Stimulated activated naive CD8-positive, alpha-beta T cell treated with anti-CD3 and anti-CD28 coated beads, Interleukin-15, amount 100 ng/mL, for 72 hours (primary cell): ENCODE results near the gene LTBP1.
"Not testable (repeated sequence)": the region's sequence is repeated elsewhere in the genome, so short reads cannot be mapped to it uniquely, and the experiment has no call there.

Source experiments
- ATAC-seq: fragments of 150-1000 bp; cut with Tn5 transposase; 2 replicates; pipeline ENCODE4 v1.10.0; 2021; ENCODE audit warnings: mild to moderate bottlenecking, moderate library complexity
- DNase-seq, 2 donors: peaks; one replicate each; pipeline ENCODE4 v3.0.0; 2021 to 2022
- H3K27ac Mint-ChIP-seq, 2 donors: one replicate each; pipeline ENCODE4 v1.8.0; 2022; ENCODE audit warnings: mild to moderate bottlenecking in 2 of 2, mixed read lengths in 2 of 2, moderate library complexity in 2 of 2
- H3K27me3 Mint-ChIP-seq: one replicate; pipeline ENCODE4 v1.8.0; 2022; ENCODE audit warnings: mixed read lengths
- H3K4me1 Mint-ChIP-seq: one replicate; pipeline ENCODE4 v1.8.0; 2022; ENCODE audit warnings: mild to moderate bottlenecking, mixed read lengths
- H3K4me3 Mint-ChIP-seq, 2 donors: one replicate each; pipeline ENCODE4 v1.8.0; 2022; ENCODE audit warnings: mild to moderate bottlenecking in 2 of 2, mixed read lengths in 2 of 2, moderate library complexity in 1 of 2
- H3K9me3 Mint-ChIP-seq, 2 donors: one replicate each; pipeline ENCODE4 v1.8.0; 2022; ENCODE audit warnings: mixed read lengths in 2 of 2

LTBP1 gene

GRCh38 chr2:32946314-32947075 lies at the start of gene LTBP1:
Gene LTBP1 (plus strand): TSS chr2:32946953. CDS start chr2:32947325, 372 bp downstream.
- H3K27ac Mint-ChIP-seq, result peak within 1 kb of the TSS in 1 of 2 donors; percentile 54
- DNase-seq (peak; percentile 58 to 62), ATAC-seq (peak; percentile 81)
- H3K4me3 Mint-ChIP-seq, result peak within 1 kb of the TSS; percentile 79 to 84
- H3K9me3 Mint-ChIP-seq, result peaks cover 0 to 4% of the 10 kb centered on the region in 2 donors
- peaks cover 15% of the 10 kb centered on the region for H3K4me1 Mint-ChIP-seq
- H3K27me3 Mint-ChIP-seq, result peaks cover 48% of the 10 kb centered on the region

GRCh38 chr2:32900246-32900973 lies 46.3 kb upstream of the LTBP1 start:
- H3K4me1 Mint-ChIP-seq, result peaks cover 6% of the 10 kb centered on the region
- H3K9me3 Mint-ChIP-seq, result peaks cover 7% of the 10 kb centered on the region in 2 donors
- no peak overlapping the region for H3K4me3 Mint-ChIP-seq
- peak overlapping the region in 1 of 2 donors; percentile 55 for H3K27ac Mint-ChIP-seq
- DNase-seq (no peak), ATAC-seq (no peak)
- H3K27me3 Mint-ChIP-seq, result peaks cover 31% of the 10 kb centered on the region

GRCh38 chr2:32901313-32901712 lies 45.4 kb upstream of the LTBP1 start:
- Mint-ChIP-seq H3K27me3 (peaks cover 31% of the 10 kb centered on the region), H3K27ac (peak overlapping the region in 1 of 2 donors; percentile 22), H3K9me3 (peaks cover 7% of the 10 kb centered on the region in 2 donors), H3K4me3 (no peak overlapping the region), H3K4me1 (no peaks in the 10 kb centered on the region)
- DNase-seq (no peak), ATAC-seq (no peak)

GRCh38 chr2:32902174-32902573 lies 44.6 kb upstream of the LTBP1 start:
- H3K9me3 Mint-ChIP-seq, result peaks cover 4% of the 10 kb centered on the region in 2 donors
- peaks cover 31% of the 10 kb centered on the region for H3K27me3 Mint-ChIP-seq
- H3K27ac Mint-ChIP-seq, result no peak overlapping the region
- no peaks in the 10 kb centered on the region for H3K4me1 Mint-ChIP-seq
- ATAC-seq, result no peak
- DNase-seq, result no peak
- H3K4me3 Mint-ChIP-seq, result no peak overlapping the region

GRCh38 chr2:32902986-32903385 lies 43.8 kb upstream of the LTBP1 start:
- no peak overlapping the region for H3K27ac Mint-ChIP-seq
- no peaks in the 10 kb centered on the region for H3K4me1 Mint-ChIP-seq
- no peak for DNase-seq
- H3K9me3 Mint-ChIP-seq, result no peaks in the 10 kb centered on the region
- no peak overlapping the region for H3K4me3 Mint-ChIP-seq
- no peak for ATAC-seq
- H3K27me3 Mint-ChIP-seq, result peaks cover 31% of the 10 kb centered on the region

- Mint-ChIP-seq H3K27me3 (peaks cover 26% of the 10 kb centered on the region), H3K4me1 (no peaks in the 10 kb centered on the region)
- ATAC-seq, result no peak
Measured at GRCh38 chr2:32904074-32904473, 42.7 kb upstream of the LTBP1 start.

GRCh38 chr2:32904751-32905150 lies 42.0 kb upstream of the LTBP1 start:
- Mint-ChIP-seq H3K4me3 (no peak overlapping the region), H3K27ac (no peak overlapping the region), H3K4me1 (no peaks in the 10 kb centered on the region), H3K27me3 (peaks cover 24% of the 10 kb centered on the region), H3K9me3 (no peaks in the 10 kb centered on the region)
- ATAC-seq, result no peak
- DNase-seq, result no peak

More at GRCh38 chr2:32904074-32904473, 42.7 kb upstream of the LTBP1 start:
- Mint-ChIP-seq H3K9me3 (no peaks in the 10 kb centered on the region), H3K4me3 (no peak overlapping the region), H3K27ac (no peak overlapping the region)
- no peak for DNase-seq

- DNase-seq, result no peak
- no peak for ATAC-seq
- Mint-ChIP-seq H3K4me1 (no peaks in the 10 kb centered on the region), H3K27me3 (peaks cover 21% of the 10 kb centered on the region), H3K9me3 (no peaks in the 10 kb centered on the region), H3K4me3 (no peak overlapping the region), H3K27ac (no peak overlapping the region)
Measured at GRCh38 chr2:32905270-32905669, 41.5 kb upstream of the LTBP1 start.

- Mint-ChIP-seq H3K4me1 (no peaks in the 10 kb centered on the region), H3K4me3 (no peak overlapping the region), H3K9me3 (no peaks in the 10 kb centered on the region), H3K27ac (no peak overlapping the region), H3K27me3 (no peaks in the 10 kb centered on the region)
- no peak for ATAC-seq
- no peak for DNase-seq
Measured at GRCh38 chr2:32910883-32911598, 35.7 kb upstream of the LTBP1 start.

GRCh38 chr2:32915694-32916093 lies 31.1 kb upstream of the LTBP1 start:
- Mint-ChIP-seq H3K27ac (no peak overlapping the region), H3K4me3 (no peak overlapping the region), H3K27me3 (peaks cover 15% of the 10 kb centered on the region), H3K9me3 (no peaks in the 10 kb centered on the region), H3K4me1 (no peaks in the 10 kb centered on the region)
- ATAC-seq (no peak), DNase-seq (no peak)

- ATAC-seq, result no peak
- H3K4me1 Mint-ChIP-seq, result no peaks in the 10 kb centered on the region
- H3K9me3 Mint-ChIP-seq, result no peaks in the 10 kb centered on the region
- H3K27ac Mint-ChIP-seq, result no peak overlapping the region
- DNase-seq, result no peak
- peaks cover 29% of the 10 kb centered on the region for H3K27me3 Mint-ChIP-seq
- no peak overlapping the region for H3K4me3 Mint-ChIP-seq
Measured at GRCh38 chr2:32918774-32919173, 28.0 kb upstream of the LTBP1 start.

- not testable (repeated sequence) for H3K4me3 Mint-ChIP-seq, ATAC-seq, H3K9me3 Mint-ChIP-seq, H3K27ac Mint-ChIP-seq, H3K4me1 Mint-ChIP-seq, DNase-seq
- H3K27me3 Mint-ChIP-seq, result peaks cover 29% of the 10 kb centered on the region
Measured at GRCh38 chr2:32919901-32920300, 26.9 kb upstream of the LTBP1 start.

- not testable (repeated sequence) for H3K9me3 Mint-ChIP-seq, ATAC-seq
Measured at GRCh38 chr2:32921486-32921885, 25.3 kb upstream of the LTBP1 start.

GRCh38 chr2:32922501-32922900 lies 24.3 kb upstream of the LTBP1 start:
- DNase-seq (no peak), ATAC-seq (no peak)
- Mint-ChIP-seq H3K9me3 (no peaks in the 10 kb centered on the region), H3K27me3 (peaks cover 39% of the 10 kb centered on the region), H3K27ac (no peak overlapping the region), H3K4me1 (no peaks in the 10 kb centered on the region), H3K4me3 (no peak overlapping the region)

More at GRCh38 chr2:32921486-32921885, 25.3 kb upstream of the LTBP1 start:
- DNase-seq, H3K27ac Mint-ChIP-seq, H3K4me3 Mint-ChIP-seq, H3K4me1 Mint-ChIP-seq: not testable (repeated sequence)
- peaks cover 29% of the 10 kb centered on the region for H3K27me3 Mint-ChIP-seq

GRCh38 chr2:32923109-32923508 lies 23.6 kb upstream of the LTBP1 start:
- ATAC-seq (no peak), DNase-seq (no peak)
- H3K4me1 Mint-ChIP-seq, result no peaks in the 10 kb centered on the region
- no peak overlapping the region for H3K4me3 Mint-ChIP-seq
- H3K27ac Mint-ChIP-seq, result no peak overlapping the region
- no peaks in the 10 kb centered on the region for H3K9me3 Mint-ChIP-seq
- peaks cover 42% of the 10 kb centered on the region for H3K27me3 Mint-ChIP-seq
